ENCODE results near the gene KCP.

The KCP gene

DNA sequence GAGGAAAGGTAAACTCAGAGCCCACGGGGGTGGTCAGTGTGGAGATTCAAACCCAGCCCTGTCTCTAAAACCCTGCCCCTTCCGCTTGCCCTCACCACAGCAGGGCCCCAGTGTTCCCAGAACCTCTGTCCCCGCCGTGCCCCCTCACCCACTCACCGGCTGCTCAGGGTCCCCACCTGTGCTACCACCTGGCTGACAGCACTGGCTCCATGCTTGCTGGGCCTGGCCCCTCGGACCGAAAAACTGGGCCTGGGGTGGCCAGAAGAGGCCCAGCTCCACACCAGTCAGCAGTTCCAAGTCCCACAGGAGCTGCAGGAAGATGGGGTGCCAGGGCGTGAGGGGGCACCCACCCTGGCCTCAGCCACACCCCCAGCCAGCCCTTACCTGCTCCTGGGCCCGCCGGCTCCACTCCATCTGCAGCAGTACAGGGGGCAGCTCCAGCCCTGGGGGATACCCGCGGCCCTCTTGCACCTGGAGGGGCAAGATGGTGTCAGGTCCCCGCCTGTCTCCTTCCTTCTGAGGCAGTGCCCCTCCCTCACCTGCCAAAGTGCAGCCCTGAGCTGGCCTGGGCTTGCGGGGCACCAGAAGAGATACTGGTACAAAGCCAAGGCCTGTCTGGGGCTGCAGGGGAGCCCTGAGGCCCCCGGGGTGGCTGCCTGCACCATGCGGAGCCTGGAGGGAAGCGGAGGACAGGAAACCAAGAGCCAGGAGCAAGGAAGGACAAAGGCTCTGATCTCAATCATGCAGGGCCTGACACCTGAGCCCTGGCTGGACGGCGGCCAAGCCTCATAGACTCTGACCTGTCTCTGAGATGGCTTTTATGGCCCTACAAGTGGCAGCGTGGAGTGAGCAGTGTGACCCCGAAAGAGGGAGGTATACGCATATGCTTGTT lies 36.1 kb downstream of the KCP start:
- DNase-seq (ENCODE audit: low read depth in 2 of 2), result no peak

GRCh38 chr7:128873234-128873633 lies 37.3 kb downstream of the KCP start:
- no peak for DNase-seq (ENCODE audit: low read depth in 2 of 2)

DNA sequence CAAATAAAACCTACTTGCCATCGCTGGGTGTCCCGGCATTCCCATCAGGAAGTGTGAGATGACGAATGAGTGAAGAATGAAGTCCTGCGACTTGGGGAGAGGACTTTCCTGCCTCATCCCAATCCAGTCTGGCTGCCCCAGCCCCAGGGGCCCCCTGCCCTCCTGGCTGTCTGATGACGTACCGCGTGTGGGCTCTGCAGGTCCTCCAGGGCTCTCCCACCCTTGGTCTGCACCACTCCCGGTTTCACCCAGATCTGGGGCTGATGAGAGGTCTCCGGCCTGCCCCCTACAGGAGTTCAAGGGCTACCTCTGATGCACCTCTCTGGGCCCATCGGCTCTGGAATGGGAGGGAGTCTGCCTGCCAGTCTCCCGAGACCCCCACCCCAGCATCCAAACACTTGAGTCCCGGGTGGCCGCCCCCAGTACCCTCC lies 38.1 kb downstream of the KCP start:
- DNase-seq (ENCODE audit: low read depth in 2 of 2), result no peak

GRCh38 chr7:128871050-128871449 lies 39.5 kb downstream of the KCP start:
- no peak for DNase-seq (ENCODE audit: low read depth in 2 of 2)

- no peak for DNase-seq (ENCODE audit: low read depth in 2 of 2)
These were observed 40.6 kb downstream of the KCP start for GRCh38 chr7:128869944-128870285.

DNA sequence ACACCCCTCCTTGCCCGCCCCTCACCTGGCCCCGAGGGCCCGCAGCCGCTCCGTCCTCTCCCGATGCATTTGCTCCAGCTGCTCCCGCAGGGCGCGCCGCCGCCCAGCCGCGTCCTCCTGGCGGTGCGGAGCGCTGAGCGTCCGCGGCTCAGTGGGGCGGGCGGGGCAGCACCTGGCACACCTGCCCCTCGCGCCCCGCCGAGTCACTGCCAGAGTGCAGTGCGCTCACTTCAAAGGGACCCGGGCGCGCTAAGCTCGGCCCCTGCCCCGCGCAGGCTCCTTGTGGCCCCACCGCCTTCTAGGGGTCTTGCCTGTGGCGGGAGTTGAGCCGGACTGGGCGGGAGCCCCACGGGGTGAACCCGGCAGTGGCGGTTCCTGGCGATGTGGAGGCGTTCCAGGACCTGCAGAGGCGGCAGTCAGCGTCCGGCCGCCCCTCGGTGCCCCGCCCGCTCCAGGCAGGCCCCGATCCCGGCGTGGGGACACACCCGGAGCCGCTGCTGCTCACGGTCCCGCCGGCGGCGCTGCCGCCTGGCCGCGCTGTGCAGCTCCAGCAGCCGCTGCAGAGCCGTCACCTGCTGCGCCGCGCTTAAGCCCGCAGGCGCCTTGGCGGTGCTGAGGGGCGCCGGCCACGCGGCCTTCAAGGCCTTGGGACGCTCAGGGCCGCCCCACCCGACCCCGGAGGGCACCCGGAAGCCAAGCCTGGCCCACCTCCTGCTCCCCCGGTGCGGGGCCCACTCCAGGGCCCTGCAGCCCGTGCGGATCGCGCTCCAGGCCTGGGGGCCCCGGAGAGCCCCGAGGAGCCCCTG lies 41.2 kb downstream of the KCP start:
- DNase-seq (ENCODE audit: low read depth in 2 of 2), result no peak

DNA sequence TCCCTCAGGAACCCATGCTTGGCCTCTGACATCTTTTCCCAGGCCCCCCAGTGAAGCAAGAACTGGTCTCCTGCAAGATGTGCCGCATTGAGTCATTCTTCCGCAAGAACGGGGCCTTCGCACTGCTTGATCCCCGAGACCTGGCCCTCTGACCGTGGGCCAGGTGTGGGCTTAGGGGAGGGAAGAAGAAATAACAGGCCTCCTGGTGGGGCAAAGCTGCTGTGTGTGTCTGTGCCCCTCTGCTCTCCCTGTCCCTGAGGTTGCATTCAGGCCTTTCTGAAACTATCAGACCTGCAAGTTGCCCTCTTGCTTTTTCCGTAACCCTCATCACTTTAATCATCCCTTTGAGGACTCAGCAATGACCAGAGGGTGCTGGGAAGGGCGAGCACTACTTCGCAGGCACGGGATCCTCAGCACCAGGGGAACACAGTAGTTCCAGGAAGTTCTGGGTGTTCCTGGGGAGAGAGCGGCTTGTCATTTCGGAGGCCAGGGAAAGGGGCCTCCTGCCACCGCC lies 41.8 kb downstream of the KCP start:
- DNase-seq (ENCODE audit: low read depth in 2 of 2), result no peak

- DNase-seq (ENCODE audit: low read depth in 2 of 2), result no peak
These were observed 42.5 kb downstream of the KCP start for GRCh38 chr7:128867842-128868623.

DNA sequence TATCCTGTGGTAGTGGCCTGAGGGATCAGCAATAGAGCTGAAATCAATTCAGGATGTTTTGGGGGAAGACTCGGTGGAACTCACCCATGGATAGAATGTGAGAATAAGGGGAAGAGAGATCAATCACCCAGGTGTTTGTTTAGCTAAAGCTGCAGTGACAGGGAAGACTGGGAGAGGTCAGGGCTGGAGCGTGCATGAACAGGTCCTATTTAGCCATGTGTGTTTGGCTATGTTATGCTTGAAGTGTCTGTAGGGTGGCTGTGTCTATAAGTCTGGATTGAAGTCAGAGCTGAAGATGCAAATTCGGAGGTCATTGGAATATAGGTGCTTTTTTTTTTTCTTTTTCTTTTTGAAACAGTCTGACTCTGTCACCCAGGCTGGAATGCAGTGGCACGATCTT lies 43.3 kb downstream of the KCP start:
- DNase-seq (ENCODE audit: low read depth in 2 of 2), result no peak

- DNase-seq (ENCODE audit: low read depth in 2 of 2), result no peak
These were observed 44.3 kb downstream of the KCP start for GRCh38 chr7:128865996-128866877.

- no peak for DNase-seq (ENCODE audit: low read depth in 2 of 2)
These were observed 45.2 kb downstream of the KCP start for GRCh38 chr7:128865303-128865702.

DNA sequence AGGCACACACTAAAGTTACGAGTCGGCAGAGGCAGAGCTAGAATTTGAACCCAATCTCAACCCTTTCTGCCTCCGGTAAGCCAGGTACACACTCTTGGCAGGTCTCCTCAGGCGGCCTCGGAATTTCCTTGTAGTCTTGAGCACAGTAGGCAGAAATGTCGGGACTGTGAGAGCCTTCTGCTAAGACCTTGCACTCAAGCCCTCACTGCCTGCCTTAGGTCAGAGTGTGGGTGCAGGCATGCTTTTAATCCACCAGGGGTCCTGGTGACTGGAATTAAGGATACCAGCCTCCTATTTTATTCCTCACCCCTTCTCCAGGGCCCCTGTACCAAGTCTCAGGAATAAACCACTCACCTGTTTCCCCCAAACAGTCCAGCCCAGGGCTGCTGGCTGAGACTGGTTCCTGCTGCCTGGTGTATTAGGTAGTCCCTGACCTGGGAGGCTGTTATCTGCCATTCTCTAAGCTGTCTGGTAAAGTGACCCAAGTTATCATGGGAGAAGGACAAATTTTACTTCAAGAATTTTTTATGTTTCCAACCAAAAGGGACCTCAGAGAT lies 47.0 kb downstream of the KCP start:
- peak in 1 of 2 donors; percentile 16 for DNase-seq (ENCODE audit: low read depth in 2 of 2)

DNA sequence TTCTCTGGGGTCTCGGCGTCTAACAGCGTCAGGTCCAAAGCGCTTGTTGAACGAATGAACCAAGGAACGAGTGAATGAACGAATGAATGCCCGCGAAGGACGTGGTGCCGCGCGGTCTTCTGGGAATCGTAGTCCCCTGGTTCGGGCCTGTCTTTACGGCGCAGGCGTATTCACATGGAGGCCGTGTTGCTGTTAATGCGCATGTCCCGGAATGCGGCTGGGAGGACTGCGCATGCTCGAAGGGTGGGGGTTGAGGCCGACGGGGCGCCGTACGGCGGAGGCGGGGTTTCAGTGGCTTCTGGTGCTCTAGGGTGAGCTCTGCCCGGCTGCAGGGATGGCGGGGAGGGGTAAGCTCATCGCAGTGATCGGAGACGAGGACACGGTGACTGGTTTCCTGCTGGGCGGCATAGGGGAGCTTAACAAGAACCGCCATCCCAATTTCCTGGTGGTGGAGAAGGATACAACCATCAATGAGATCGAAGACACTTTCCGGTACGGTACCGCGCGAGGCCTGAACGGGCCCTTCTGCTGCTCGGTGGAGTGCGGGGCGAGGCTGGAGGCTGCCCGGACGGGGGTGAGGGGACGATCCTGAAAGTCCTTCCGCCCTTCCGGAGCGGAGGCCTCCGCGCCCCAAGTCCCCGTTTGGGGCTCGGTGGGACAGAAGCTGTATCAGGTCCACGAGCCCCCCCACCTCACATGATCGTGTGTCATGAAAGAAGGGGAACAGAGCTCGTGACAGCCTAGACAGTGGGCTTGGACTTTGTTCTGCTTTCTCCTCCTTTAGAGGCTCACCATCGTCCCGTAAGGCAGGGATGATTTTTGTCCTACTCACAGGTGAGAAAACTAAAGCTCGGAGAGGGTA lies 47.7 kb downstream of the KCP start, which contains the start of gene ATP6V1F:
Gene ATP6V1F, plus strand, starts transcription at position 286 of the 862 bp plus-strand sequence. Its CDS starts 49 bp downstream, at position 335.
- peak; percentile 99 for DNase-seq (ENCODE audit: low read depth in 2 of 2)

GRCh38 chr7:128861957-128862570 lies 48.4 kb downstream of the KCP start:
- no peak for DNase-seq (ENCODE audit: low read depth in 2 of 2)

GRCh38 chr7:128860158-128861073 lies 50.1 kb downstream of the KCP start:
- DNase-seq (ENCODE audit: low read depth in 2 of 2), result no peak

GRCh38 chr7:128859232-128860157 lies 51.0 kb downstream of the KCP start:
- DNase-seq (ENCODE audit: low read depth in 2 of 2), result no peak

Data from stimulated activated CD4-positive, alpha-beta T cell treated with anti-CD3 and anti-CD28 coated beads, Interleukin-1b, Interleukin-23, amount 100 ng/mL, for 1 hour (primary cell).